Measurements from ENCODE around the gene SLMAP.
A peak's percentile ranks its signal among the peaks of the same experiment; 100 is the strongest.

DNA sequence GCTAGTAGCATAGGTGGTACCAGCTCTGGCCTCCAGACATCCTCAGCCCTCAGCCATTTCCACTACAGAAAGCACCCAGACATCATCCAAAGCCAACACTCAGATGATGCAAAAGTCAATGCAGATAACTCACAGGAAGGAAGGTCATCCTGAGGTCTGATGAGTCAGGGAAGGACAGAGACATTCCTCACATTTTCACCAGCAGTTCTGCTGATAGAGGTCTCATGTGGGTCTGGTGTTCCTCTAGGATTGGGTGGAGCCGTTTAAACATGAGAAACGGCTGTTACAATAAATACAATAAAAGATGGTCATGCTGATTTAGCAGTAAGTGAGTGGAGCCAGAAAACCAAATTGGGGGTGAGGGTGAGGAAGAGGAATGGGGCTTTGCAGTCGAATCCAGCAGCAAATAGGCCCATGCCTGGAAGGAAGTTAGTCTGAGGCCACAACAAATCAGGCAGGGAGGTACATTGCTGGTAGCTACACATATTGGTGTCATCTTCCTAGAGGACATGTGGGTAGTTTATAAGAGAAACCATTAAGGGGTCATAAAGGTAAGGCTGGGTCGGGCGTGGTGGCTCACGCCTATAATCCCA lies 218.8 kb downstream of the SLMAP start:
- TF ChIP-seq, protein P1, sequence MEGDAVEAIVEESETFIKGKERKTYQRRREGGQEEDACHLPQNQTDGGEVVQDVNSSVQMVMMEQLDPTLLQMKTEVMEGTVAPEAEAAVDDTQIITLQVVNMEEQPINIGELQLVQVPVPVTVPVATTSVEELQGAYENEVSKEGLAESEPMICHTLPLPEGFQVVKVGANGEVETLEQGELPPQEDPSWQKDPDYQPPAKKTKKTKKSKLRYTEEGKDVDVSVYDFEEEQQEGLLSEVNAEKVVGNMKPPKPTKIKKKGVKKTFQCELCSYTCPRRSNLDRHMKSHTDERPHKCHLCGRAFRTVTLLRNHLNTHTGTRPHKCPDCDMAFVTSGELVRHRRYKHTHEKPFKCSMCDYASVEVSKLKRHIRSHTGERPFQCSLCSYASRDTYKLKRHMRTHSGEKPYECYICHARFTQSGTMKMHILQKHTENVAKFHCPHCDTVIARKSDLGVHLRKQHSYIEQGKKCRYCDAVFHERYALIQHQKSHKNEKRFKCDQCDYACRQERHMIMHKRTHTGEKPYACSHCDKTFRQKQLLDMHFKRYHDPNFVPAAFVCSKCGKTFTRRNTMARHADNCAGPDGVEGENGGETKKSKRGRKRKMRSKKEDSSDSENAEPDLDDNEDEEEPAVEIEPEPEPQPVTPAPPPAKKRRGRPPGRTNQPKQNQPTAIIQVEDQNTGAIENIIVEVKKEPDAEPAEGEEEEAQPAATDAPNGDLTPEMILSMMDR (IDR thresholded peaks at IDR 0.05): no peak
- TF ChIP-seq POLR2AphosphoS5 (IDR thresholded peaks at IDR 0.05): peak; percentile 61

Measured in prostate gland (tissue), 2 donors.